K562 (cell line): ENCODE measurements around the gene FCHSD1.
A peak's percentile ranks its signal among the peaks of the same experiment; 100 is the strongest.

Source experiments
- CHD2 ChIP-seq: IDR thresholded peaks from 2 replicates; pipeline ENCODE4 v1.6.1; 2011; ENCODE audit warnings: low read depth, low read length
- GABPB1 ChIP-seq: sonication (generic); formaldehyde crosslinking; IDR thresholded peaks from 2 replicates; pipeline ENCODE4 v1.8.0; 2022; ENCODE audit warnings: mild to moderate bottlenecking, missing genetic modification reagents
- MAX ChIP-seq: sonication (generic); formaldehyde crosslinking; IDR thresholded peaks from 2 replicates; pipeline ENCODE4 v1.9.0; 2022; ENCODE audit warnings: mild to moderate bottlenecking, missing genetic modification reagents
- POLR2AphosphoS5 ChIP-seq: IDR thresholded peaks from 2 replicates; pipeline ENCODE4 v1.6.1; 2011; ENCODE audit warnings: mild to moderate bottlenecking, low read depth, low read length, moderate library complexity; ENCODE audit not compliant: control insufficient read depth, insufficient read depth
- ZNF274 ChIP-seq: IDR thresholded peaks from 2 replicates; pipeline ENCODE4 v1.6.1; 2011; ENCODE audit warnings: low read depth, mild to moderate bottlenecking, low read length, moderate library complexity, borderline replicate concordance

GRCh38 chr5:141636413-141637122, 14.7 kb downstream of the FCHSD1 start, which contains the start of the genes HDAC3 and RELL2:
- TF ChIP-seq ZNF274: no peak
- TF ChIP-seq GABPB1 (CRISPR knock-in tag): no peak
- no peak for TF ChIP-seq MAX
- TF ChIP-seq CHD2: no peak
- peak; percentile 53 for TF ChIP-seq POLR2AphosphoS5
